ENCODE data around the gene RNF13.
A peak's percentile ranks its signal among the peaks of the same experiment; 100 is the strongest.
"Not testable (repeated sequence)": the region's sequence is repeated elsewhere in the genome, so short reads cannot be mapped to it uniquely, and the experiment has no call there.

RNF13 gene

GRCh38 chr3:149969940-149970715, 157.1 kb downstream of the RNF13 start:
- peak overlapping the region; percentile 90 for H3K4me3 ChIP-seq (ENCODE audit: low read depth, low read length)
- DNase-seq (ENCODE audit: low read depth): peak; percentile 63

GRCh38 chr3:149970716-149971402, 157.8 kb downstream of the RNF13 start, which contains the start of gene PFN2:
TSS of gene PFN2 (minus strand) at chr3:149970895. CDS start at chr3:149970856, 39 bp downstream.
- peak within 1 kb of the TSS; percentile 90 for H3K4me3 ChIP-seq (ENCODE audit: low read depth, low read length)
- DNase-seq (ENCODE audit: low read depth): peak; percentile 51

DNA sequence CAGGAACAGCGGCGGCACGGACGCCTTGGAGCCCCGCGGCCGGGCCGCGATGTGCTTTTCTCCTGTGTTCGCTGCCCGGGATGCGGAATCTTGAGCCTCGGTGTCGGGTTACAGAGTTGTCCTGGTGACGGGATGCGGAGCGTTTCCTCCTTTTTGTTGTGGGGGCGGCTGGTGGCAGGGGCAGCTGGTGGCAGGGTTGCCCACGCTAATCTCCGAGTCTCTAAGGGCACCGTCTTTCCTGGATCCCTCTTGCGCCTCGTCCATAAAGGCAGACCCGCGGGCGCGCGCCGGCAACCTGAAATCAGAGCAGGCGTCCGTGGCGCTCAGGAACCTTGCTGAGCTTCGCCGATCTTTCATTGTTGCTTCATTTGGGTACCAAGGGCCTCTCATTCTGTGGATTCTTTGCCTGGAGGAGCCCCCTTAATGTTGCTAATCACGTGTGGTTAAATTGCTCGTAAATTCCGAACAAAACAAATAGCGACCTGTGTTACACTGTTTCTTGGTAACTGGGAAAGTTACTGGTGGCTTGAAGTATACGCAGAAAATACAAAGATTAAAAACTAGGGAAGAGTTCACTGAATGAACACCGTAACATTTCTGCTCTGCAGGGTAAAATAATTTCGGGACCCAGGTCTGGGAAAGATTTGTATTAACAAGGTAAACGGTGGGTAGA, 158.5 kb downstream of the RNF13 start:
- peak; percentile 33 for DNase-seq (ENCODE audit: low read depth)
- peak overlapping the region; percentile 90 for H3K4me3 ChIP-seq (ENCODE audit: low read depth, low read length)

DNA sequence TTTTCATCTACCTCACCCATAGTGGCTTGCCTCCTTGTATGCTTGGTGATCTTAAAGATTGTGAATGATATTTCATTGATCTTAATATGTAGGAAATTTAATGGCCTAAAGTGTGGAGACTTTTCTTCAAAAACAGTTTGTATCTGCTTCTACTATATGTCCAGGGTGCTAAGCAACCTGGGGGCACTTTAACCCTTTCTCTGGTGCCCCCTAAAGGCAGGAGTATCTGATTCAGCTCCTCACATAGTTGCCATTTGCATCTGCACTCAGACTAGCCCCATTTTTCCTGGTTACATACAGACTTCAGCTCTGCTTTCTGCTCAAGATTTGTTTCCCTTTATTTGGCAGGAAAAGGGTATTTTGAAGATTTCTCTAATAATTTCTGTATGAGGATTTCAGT, 162.9 kb downstream of the RNF13 start:
- no peak overlapping the region for H3K4me3 ChIP-seq (ENCODE audit: low read depth, low read length)
- no peak for DNase-seq (ENCODE audit: low read depth)

- H3K4me3 ChIP-seq (ENCODE audit: low read depth, low read length): no peak overlapping the region
- no peak for DNase-seq (ENCODE audit: low read depth)
Observed at GRCh38 chr3:149977386-149977785, 164.4 kb downstream of the RNF13 start.

GRCh38 chr3:149981979-149982378, 169.0 kb downstream of the RNF13 start:
- DNase-seq (ENCODE audit: low read depth); H3K4me3 ChIP-seq (ENCODE audit: low read depth, low read length): not testable (repeated sequence)

DNA sequence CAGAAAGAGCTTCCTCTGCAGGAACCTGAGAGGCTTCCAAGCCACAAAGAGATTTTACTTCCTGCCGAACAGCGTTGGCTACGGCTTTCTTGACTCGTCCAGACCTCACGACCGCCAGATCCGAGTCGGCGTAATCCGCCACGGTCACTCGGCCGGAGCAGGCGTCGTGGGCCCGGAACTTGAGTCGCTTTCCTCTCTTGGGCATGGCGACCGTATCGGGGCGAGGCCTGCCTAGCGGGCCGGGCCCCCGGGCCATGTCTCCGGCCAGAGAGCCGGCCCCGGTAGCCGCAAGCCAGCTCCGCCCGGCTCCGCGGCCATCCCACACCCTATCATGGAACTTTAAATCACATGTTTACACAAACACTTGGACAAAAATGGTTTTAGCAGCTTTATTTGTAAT, 170.0 kb downstream of the RNF13 start:
- H3K4me3 ChIP-seq (ENCODE audit: low read depth, low read length); DNase-seq (ENCODE audit: low read depth): not testable (repeated sequence)

DNA sequence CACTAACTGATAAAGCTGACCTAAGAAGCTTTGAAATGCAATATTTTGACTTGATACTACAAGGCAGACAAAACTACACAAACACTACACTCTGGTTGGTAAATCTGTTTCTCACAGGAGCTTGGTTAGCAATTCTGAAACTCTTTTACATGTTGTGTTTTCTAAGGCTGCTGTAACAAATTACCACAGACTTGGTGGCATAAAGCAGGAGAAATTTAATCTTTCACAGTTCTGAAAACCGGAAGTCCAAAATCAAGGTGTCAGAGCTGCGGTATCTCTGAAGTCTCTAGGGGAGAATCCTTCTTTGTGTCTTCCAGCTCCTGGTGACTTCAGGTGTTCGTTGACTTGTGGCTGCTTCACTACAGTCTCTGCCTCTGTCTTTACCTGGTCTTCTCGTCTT, 170.6 kb downstream of the RNF13 start:
- no peak overlapping the region for H3K4me3 ChIP-seq (ENCODE audit: low read depth, low read length)
- no peak for DNase-seq (ENCODE audit: low read depth)

DNA sequence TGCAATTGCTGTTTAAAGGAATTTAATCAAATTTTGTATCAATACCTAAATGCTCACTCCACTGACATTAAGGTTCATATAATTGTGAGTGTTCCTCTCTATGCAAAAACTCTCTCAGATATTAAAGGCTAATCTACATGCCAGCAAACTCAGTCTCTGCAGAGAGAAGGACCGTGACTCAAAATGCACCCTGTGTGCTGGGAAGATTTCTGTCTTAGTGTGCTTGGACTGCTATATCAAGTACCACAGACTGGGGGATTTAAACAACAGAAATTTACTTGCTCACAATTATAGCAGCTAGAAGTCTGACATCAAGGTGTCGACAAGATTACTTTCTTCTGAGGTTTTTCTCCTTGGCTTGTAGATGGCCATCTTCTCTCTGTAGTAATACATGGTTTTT, 176.3 kb downstream of the RNF13 start:
- DNase-seq (ENCODE audit: low read depth): no peak
- H3K4me3 ChIP-seq (ENCODE audit: low read depth, low read length): no peak overlapping the region

- DNase-seq (ENCODE audit: low read depth): no peak
- no peak overlapping the region for H3K4me3 ChIP-seq (ENCODE audit: low read depth, low read length)
Observed at GRCh38 chr3:149990423-149990948, 177.5 kb downstream of the RNF13 start.

DNA sequence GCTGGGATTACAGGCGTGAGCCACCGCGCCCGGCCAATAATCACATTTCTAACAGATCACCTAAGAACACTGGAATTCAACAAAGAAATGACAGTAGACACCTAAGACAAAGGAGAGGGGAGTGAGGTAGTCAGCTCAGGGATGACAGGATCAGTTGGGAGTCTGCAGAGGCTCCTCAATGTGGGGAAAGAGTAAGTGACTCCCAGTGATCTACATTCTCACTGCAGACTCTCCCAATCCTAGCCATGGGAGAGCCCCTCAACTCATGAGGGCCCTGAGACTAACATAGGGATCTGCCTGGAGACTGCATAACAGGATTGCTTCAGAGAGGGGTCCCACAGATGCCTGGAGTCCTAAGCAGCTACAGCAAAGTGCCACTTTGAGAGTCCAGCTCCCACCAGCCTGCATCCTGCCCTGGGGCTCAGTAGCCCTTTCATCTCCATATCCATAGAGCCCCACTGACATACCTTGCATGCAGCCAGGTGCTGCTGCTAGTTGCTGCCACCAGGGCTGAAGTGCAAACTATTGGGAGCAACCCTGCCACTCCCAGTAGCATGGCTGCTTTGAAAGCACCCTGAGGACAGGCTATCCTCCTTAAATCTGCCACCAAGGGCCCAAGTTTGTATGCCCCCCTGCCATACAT, 179.5 kb downstream of the RNF13 start:
- H3K4me3 ChIP-seq (ENCODE audit: low read depth, low read length): no peak overlapping the region
- no peak for DNase-seq (ENCODE audit: low read depth)

DNA sequence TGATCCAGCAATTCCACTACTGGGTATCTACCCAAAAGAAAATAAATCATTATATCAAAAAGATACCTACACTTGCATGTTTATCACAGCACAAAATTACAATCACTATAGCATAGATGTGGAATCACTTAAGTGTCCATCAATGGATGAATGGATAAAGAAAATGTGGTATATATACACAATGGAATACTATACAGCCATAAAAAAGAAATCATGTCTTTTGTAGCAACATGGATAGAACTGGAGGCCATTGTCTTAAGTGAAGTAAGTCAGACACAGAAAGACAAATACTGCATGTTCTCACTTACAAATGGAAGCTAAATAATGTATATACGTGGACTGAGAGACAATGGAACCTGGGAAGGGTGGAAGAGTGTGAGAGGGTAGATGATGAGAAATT, 185.9 kb downstream of the RNF13 start:
- no peak overlapping the region for H3K4me3 ChIP-seq (ENCODE audit: low read depth, low read length)

GRCh38 chr3:149999421-149999820, 186.4 kb downstream of the RNF13 start:
- no peak for DNase-seq (ENCODE audit: low read depth)
- no peak overlapping the region for H3K4me3 ChIP-seq (ENCODE audit: low read depth, low read length)

More for the DNA sequence above, 185.9 kb downstream of the RNF13 start:
- no peak for DNase-seq (ENCODE audit: low read depth)

- H3K4me3 ChIP-seq (ENCODE audit: low read depth, low read length): no peak overlapping the region
- no peak for DNase-seq (ENCODE audit: low read depth)
Observed at GRCh38 chr3:150000641-150001040, 187.6 kb downstream of the RNF13 start.

DNA sequence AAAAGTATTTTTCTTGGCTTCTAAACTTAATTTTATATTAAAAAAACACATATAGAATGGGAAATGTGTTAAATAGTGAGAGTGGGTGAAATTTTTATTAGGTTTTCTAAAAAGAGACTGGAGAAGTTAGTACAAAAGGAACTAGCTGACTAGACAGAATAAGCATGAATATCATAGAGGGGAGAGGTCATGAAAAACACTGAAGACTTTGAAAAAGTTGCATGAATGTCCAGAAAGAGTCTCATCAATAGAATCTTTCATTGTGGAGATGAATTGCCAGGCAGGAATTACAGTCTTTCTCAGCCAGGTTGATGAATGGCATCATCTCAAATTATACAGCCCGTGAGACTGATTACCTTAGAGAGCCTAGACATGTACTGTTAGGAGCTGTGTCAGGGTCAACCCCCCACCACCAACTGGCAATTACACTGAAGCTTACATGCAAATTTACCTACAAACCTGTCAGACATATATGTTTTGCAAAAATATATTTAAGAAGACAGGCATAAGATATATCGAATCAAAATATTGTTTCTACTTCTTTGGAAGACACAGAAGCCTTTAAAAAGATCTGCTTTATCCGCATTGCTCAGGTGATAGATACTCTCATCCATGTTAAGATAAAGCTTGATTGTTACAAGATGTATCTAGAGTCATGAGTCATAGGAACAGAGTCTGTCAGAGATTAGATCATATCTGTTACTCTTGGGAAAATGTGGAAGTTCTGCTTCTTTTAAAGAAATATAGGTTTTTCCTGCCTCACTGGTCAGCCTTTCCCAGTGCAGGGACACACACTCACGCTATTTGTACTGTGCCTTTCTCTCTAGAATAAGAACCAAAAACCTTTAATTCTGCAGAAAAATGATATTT, 192.5 kb downstream of the RNF13 start:
- DNase-seq (ENCODE audit: low read depth): peak; percentile 66
- no peak overlapping the region for H3K4me3 ChIP-seq (ENCODE audit: low read depth, low read length)

GRCh38 chr3:150006794-150007193, 193.8 kb downstream of the RNF13 start:
- H3K4me3 ChIP-seq (ENCODE audit: low read depth, low read length): no peak overlapping the region
- DNase-seq (ENCODE audit: low read depth): no peak

Data from skeletal muscle cell (primary cell).